ENCODE results near the gene CDON.

CDON gene

DNA sequence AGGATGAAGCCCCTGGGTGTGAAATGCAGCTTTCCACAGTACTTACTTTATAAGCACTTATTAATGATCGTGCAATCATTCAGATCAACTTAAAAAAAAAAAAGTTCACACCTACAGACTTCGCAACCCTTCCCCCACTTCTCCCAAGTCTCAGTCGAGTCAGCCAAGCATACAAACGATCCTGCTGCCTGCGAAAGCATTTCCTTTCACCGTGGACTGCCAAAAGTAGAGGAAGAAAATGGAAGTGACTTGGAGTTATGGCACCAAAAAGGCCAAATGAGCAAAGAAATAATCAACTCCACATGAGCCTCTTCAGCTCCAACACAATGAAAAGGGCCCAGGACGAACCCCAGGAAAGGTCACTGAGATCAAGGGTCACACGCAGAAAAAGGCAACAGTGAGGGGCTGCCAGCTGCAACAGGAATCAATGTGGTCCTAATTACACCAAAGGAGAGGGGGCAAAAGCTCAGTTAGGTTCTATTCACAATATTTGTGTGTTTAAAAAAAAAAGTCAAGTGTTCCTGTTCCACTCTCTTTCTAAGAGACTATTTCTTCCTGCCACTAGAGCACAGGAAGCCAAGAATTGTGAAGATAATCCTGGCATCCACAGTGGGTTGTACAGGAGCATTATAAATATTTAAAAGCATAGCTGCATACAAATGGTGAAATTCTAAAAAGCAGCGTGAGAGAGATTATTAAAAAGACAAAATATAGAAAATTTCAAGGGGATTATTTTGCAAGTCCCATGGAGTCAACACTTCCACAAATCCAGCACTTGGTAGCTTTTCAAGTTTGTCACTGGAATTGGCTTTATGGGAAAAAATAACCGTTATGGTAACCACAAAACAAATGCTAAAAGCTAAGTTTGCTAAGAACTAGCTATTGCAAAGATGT lies 28.4 kb downstream of the CDON start:
- no peaks in the 10 kb centered on the region for H4K20me1 ChIP-seq (ENCODE audit: insufficient read depth, low read length, poor library complexity, severe bottlenecking)
- no peaks in the 10 kb centered on the region for H3F3A ChIP-seq (ENCODE audit: low read depth)
- H3K4me2 ChIP-seq (ENCODE audit: low read depth, low read length, poor library complexity, severe bottlenecking), result no peak overlapping the region
- H3K36me3 ChIP-seq (ENCODE audit: insufficient read depth, low read length), result no peaks in the 10 kb centered on the region
- no peaks in the 10 kb centered on the region for H3K79me2 ChIP-seq (ENCODE audit: insufficient read depth, low read length)
- TF ChIP-seq EZH2phosphoT487 (IDR thresholded peaks at IDR 0.05; ENCODE audit: borderline replicate concordance) (no peak), CTCF (conservative IDR thresholded peaks at IDR 0.05; ENCODE audit: low read length) (no peak)
- no peak overlapping the region for H3K4me3 ChIP-seq (ENCODE audit: low read length, poor library complexity, severe bottlenecking)
- no peak overlapping the region for H3K9ac ChIP-seq (ENCODE audit: low read depth, low read length, poor library complexity, severe bottlenecking)
- no peaks in the 10 kb centered on the region for H3K9me3 ChIP-seq (ENCODE audit: insufficient read depth, low read depth, low read length)
- H2AFZ ChIP-seq (ENCODE audit: low read length), result no peak overlapping the region
- no peaks in the 10 kb centered on the region for H3K9me2 ChIP-seq (replicated peaks; ENCODE audit: low read depth, low read length)
- H3K4me1 ChIP-seq (ENCODE audit: insufficient read depth, low read length, poor library complexity, severe bottlenecking), result peaks cover 4% of the 10 kb centered on the region
- no peaks in the 10 kb centered on the region for H3K27me3 ChIP-seq (ENCODE audit: insufficient read depth, low read length, poor library complexity, severe bottlenecking)

DNA sequence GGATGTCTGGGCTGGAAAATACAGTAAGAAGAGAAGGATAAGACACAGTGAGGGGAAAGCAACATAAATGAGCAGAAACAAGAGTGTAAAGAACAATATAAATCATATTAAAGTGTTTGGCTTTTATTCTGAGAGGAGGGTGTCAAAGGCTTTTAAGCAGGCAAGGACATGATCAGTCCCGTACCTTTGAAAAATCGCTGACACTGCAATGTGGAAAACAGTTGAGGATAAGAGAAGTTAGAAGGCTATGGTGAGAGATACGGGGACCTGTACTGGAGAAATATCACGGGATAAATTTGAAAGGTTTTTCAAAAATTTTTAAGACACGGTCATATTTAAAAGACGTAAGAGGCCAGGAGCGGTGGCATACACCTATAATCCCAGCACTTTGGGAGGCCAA lies 30.3 kb downstream of the CDON start:
- Histone ChIP-seq H3K4me3 (ENCODE audit: low read length, poor library complexity, severe bottlenecking) (no peak overlapping the region), H3K9me3 (ENCODE audit: insufficient read depth, low read depth, low read length) (no peaks in the 10 kb centered on the region), H3K4me1 (ENCODE audit: insufficient read depth, low read length, poor library complexity, severe bottlenecking) (peaks cover 4% of the 10 kb centered on the region), H3K36me3 (ENCODE audit: insufficient read depth, low read length) (no peaks in the 10 kb centered on the region), H3K9me2 (replicated peaks; ENCODE audit: low read depth, low read length) (no peaks in the 10 kb centered on the region), H3K4me2 (ENCODE audit: low read depth, low read length, poor library complexity, severe bottlenecking) (no peak overlapping the region), H3K79me2 (ENCODE audit: insufficient read depth, low read length) (no peaks in the 10 kb centered on the region), H3K9ac (ENCODE audit: low read depth, low read length, poor library complexity, severe bottlenecking) (no peak overlapping the region), H3F3A (ENCODE audit: low read depth) (no peaks in the 10 kb centered on the region), H4K20me1 (ENCODE audit: insufficient read depth, low read length, poor library complexity, severe bottlenecking) (no peaks in the 10 kb centered on the region), H2AFZ (ENCODE audit: low read length) (no peak overlapping the region), H3K27me3 (ENCODE audit: insufficient read depth, low read length, poor library complexity, severe bottlenecking) (no peaks in the 10 kb centered on the region)
- TF ChIP-seq EZH2phosphoT487 (IDR thresholded peaks at IDR 0.05; ENCODE audit: borderline replicate concordance) (no peak), CTCF (conservative IDR thresholded peaks at IDR 0.05; ENCODE audit: low read length) (no peak)

DNA sequence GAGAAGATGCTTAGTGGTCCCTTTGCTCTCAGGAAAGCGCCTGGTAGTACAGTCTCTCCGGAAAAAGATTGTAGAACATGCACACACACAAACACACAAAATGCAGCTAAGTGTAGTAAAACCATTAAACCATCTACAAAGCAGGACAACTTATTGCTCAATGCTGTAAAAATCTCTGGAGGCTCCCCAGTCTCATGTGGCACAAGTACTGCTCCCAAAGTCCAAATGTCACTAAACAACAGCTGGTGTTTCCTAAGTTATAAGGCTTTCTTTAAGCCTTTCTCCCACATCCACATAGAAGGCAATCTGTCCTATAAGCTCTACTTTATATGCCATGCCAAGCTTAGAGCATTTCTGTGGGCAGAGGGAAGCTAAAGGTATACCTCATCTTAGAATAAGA lies 32.9 kb downstream of the CDON start:
- Histone ChIP-seq H3K27me3 (ENCODE audit: insufficient read depth, low read length, poor library complexity, severe bottlenecking) (no peaks in the 10 kb centered on the region), H2AFZ (ENCODE audit: low read length) (no peak overlapping the region), H3K4me1 (ENCODE audit: insufficient read depth, low read length, poor library complexity, severe bottlenecking) (peaks cover 4% of the 10 kb centered on the region)

More for the DNA sequence above, 32.9 kb downstream of the CDON start:
- no peak overlapping the region for H3K9ac ChIP-seq (ENCODE audit: low read depth, low read length, poor library complexity, severe bottlenecking)
- no peaks in the 10 kb centered on the region for H4K20me1 ChIP-seq (ENCODE audit: insufficient read depth, low read length, poor library complexity, severe bottlenecking)
- no peaks in the 10 kb centered on the region for H3K9me2 ChIP-seq (replicated peaks; ENCODE audit: low read depth, low read length)
- H3K36me3 ChIP-seq (ENCODE audit: insufficient read depth, low read length), result no peaks in the 10 kb centered on the region
- no peak overlapping the region for H3K4me3 ChIP-seq (ENCODE audit: low read length, poor library complexity, severe bottlenecking)
- H3K79me2 ChIP-seq (ENCODE audit: insufficient read depth, low read length), result no peaks in the 10 kb centered on the region
- H3K4me2 ChIP-seq (ENCODE audit: low read depth, low read length, poor library complexity, severe bottlenecking), result no peak overlapping the region
- H3F3A ChIP-seq (ENCODE audit: low read depth), result no peaks in the 10 kb centered on the region
- TF ChIP-seq EZH2phosphoT487 (IDR thresholded peaks at IDR 0.05; ENCODE audit: borderline replicate concordance) (no peak), CTCF (conservative IDR thresholded peaks at IDR 0.05; ENCODE audit: low read length) (no peak)
- H3K9me3 ChIP-seq (ENCODE audit: insufficient read depth, low read depth, low read length), result no peaks in the 10 kb centered on the region
